Activated T-helper 2 cell treated with anti-CD3 and anti-CD28 coated beads, Interferon-gamma antibody, Interleukin-2, Interleukin-4, amounts not matched to agents 10 μg/mL and 5 μg/mL and 100 μg/mL, durations not matched to agents 14 hours and 24 hours and 36 hours (primary cell): ENCODE data around the gene TEX261. TPM values are rescaled to one million over a fixed set of nuclear protein-coding genes. Genes with fewer than 3 reads are reported as not detected.
"Not testable (repeated sequence)": the region's sequence is repeated elsewhere in the genome, so short reads cannot be mapped to it uniquely, and the experiment has no call there.

Experiments used
- DNase-seq: peaks from one replicate; pipeline ENCODE4 v3.0.0; 2021; ENCODE audit warnings: low spot score
- H3K27ac Mint-ChIP-seq: one replicate; pipeline ENCODE4 v1.8.0; 2021; ENCODE audit warnings: mixed read lengths
- H3K27me3 Mint-ChIP-seq: one replicate; pipeline ENCODE4 v1.8.0; 2021; ENCODE audit warnings: low read depth, mixed read lengths
- H3K36me3 Mint-ChIP-seq: one replicate; pipeline ENCODE4 v1.8.0; 2021; ENCODE audit warnings: low read depth, mixed read lengths
- H3K4me1 Mint-ChIP-seq: one replicate; pipeline ENCODE4 v1.8.0; 2021; ENCODE audit warnings: low read depth, mixed read lengths
- H3K4me3 Mint-ChIP-seq: one replicate; pipeline ENCODE4 v1.8.0; 2021; ENCODE audit warnings: low read depth, mild to moderate bottlenecking, moderate library complexity, mixed read lengths
- H3K9me3 Mint-ChIP-seq: one replicate; pipeline ENCODE4 v1.8.0; 2021; ENCODE audit warnings: mixed read lengths
- intact Hi-C: fragments of 100-400 bp; cut with micrococcal nuclease; formaldehyde crosslinking; loops from one replicate; pipeline ENCODE4 v1.15.1; 2023
- total RNA-seq: library from RNA; stranded (reverse); gene quantifications from 2 replicates; pipeline ENCODE4 v1.2.3, GENCODE V29; 2022

Gene TEX261
- total RNA-seq, 1 donor from 2014 or later = 67.9 TPM

GRCh38 chr2:71005271-71006202 is 10.9 kb upstream of the TEX261 start:
- intact Hi-C loops = no loop called here
- no peak overlapping the region for H3K27ac Mint-ChIP-seq
- peaks cover 5% of the 10 kb centered on the region for H3K4me1 Mint-ChIP-seq
- no peak for DNase-seq
- H3K27me3 Mint-ChIP-seq = peaks cover 5% of the 10 kb centered on the region
- H3K9me3 Mint-ChIP-seq = no peaks in the 10 kb centered on the region
- no peak overlapping the region for H3K4me3 Mint-ChIP-seq
- no peaks in the 10 kb centered on the region for H3K36me3 Mint-ChIP-seq

GRCh38 chr2:71004857-71005256 is 10.2 kb upstream of the TEX261 start:
- Mint-ChIP-seq H3K4me1 (peaks cover 7% of the 10 kb centered on the region), H3K27me3 (peaks cover 1% of the 10 kb centered on the region), H3K27ac (no peak overlapping the region), H3K36me3 (no peaks in the 10 kb centered on the region), H3K9me3 (no peaks in the 10 kb centered on the region), H3K4me3 (no peak overlapping the region)
- intact Hi-C loops = no loop called here
- no peak for DNase-seq

- Mint-ChIP-seq H3K4me3 (no peak overlapping the region), H3K36me3 (no peaks in the 10 kb centered on the region), H3K27me3 (no peaks in the 10 kb centered on the region), H3K27ac (no peak overlapping the region), H3K9me3 (no peaks in the 10 kb centered on the region), H3K4me1 (peaks cover 10% of the 10 kb centered on the region)
- intact Hi-C loops = no loop called here
- DNase-seq = no peak
Observed at GRCh38 chr2:71003966-71004755, 9.5 kb upstream of the TEX261 start.

GRCh38 chr2:71003396-71003795 is 8.7 kb upstream of the TEX261 start:
- H3K27ac Mint-ChIP-seq = no peak overlapping the region
- H3K4me3 Mint-ChIP-seq = no peak overlapping the region
- intact Hi-C loops = no loop called here
- H3K36me3 Mint-ChIP-seq = no peaks in the 10 kb centered on the region
- H3K9me3 Mint-ChIP-seq = no peaks in the 10 kb centered on the region
- no peaks in the 10 kb centered on the region for H3K27me3 Mint-ChIP-seq
- peaks cover 16% of the 10 kb centered on the region for H3K4me1 Mint-ChIP-seq
- DNase-seq = no peak

- Mint-ChIP-seq H3K4me1 (peaks cover 16% of the 10 kb centered on the region), H3K27me3 (no peaks in the 10 kb centered on the region), H3K27ac (no peak overlapping the region), H3K36me3 (no peaks in the 10 kb centered on the region), H3K4me3 (no peak overlapping the region), H3K9me3 (no peaks in the 10 kb centered on the region)
- intact Hi-C loops = loop anchor here (1.0 kb wide), 1 partner anchor 17 kb away; no protein-coding TSS in a partner anchor
- no peak for DNase-seq
Observed at GRCh38 chr2:71001981-71002570, 7.4 kb upstream of the TEX261 start.

- intact Hi-C loops = loop anchor here (1.0 kb wide), 1 partner anchor 16 kb away; no protein-coding TSS in a partner anchor
- Mint-ChIP-seq H3K36me3 (no peaks in the 10 kb centered on the region), H3K4me1 (peaks cover 16% of the 10 kb centered on the region), H3K27ac (no peak overlapping the region), H3K4me3 (no peak overlapping the region), H3K27me3 (no peaks in the 10 kb centered on the region), H3K9me3 (no peaks in the 10 kb centered on the region)
- no peak for DNase-seq
Observed at GRCh38 chr2:71001592-71001927, 6.9 kb upstream of the TEX261 start.

- peak; percentile 71 for DNase-seq
- Mint-ChIP-seq H3K36me3 (no peaks in the 10 kb centered on the region), H3K27ac (peak overlapping the region; percentile 68), H3K4me3 (peak overlapping the region; percentile 70), H3K9me3 (no peaks in the 10 kb centered on the region), H3K4me1 (peaks cover 16% of the 10 kb centered on the region), H3K27me3 (no peaks in the 10 kb centered on the region)
- intact Hi-C loops = loop anchor here (1.0 kb wide), 1 partner anchor 16 kb away; no protein-coding TSS in a partner anchor
Observed at GRCh38 chr2:71000780-71001591, 6.3 kb upstream of the TEX261 start.

GRCh38 chr2:70999931-71000330 is 5.3 kb upstream of the TEX261 start:
- H3K4me3 Mint-ChIP-seq, H3K36me3 Mint-ChIP-seq, H3K27ac Mint-ChIP-seq, DNase-seq, H3K27me3 Mint-ChIP-seq, H3K9me3 Mint-ChIP-seq: not testable (repeated sequence)
- peaks cover 23% of the 10 kb centered on the region for H3K4me1 Mint-ChIP-seq
- intact Hi-C loops = loop anchor here (10.0 kb wide), 2 partner anchors 225 to 705 kb away; partner anchors contain the start of genes PAIP2B and SNRPG

- H3K9me3 Mint-ChIP-seq = no peaks in the 10 kb centered on the region
- intact Hi-C loops = loop anchor here (10.0 kb wide), 2 partner anchors 225 to 705 kb away; partner anchors contain the start of genes PAIP2B and SNRPG
- H3K4me1 Mint-ChIP-seq = peaks cover 23% of the 10 kb centered on the region
- no peaks in the 10 kb centered on the region for H3K27me3 Mint-ChIP-seq
- H3K4me3 Mint-ChIP-seq = no peak overlapping the region
- DNase-seq = no peak
- no peaks in the 10 kb centered on the region for H3K36me3 Mint-ChIP-seq
- H3K27ac Mint-ChIP-seq = no peak overlapping the region
Observed at GRCh38 chr2:70999362-70999761, 4.7 kb upstream of the TEX261 start.

- not testable (repeated sequence) for H3K27me3 Mint-ChIP-seq, DNase-seq, H3K9me3 Mint-ChIP-seq, H3K36me3 Mint-ChIP-seq, H3K27ac Mint-ChIP-seq, H3K4me3 Mint-ChIP-seq
- intact Hi-C loops = loop anchor here (10.0 kb wide), 2 partner anchors 226 to 704 kb away; partner anchors contain the start of genes PAIP2B and SNRPG
- peaks cover 24% of the 10 kb centered on the region for H3K4me1 Mint-ChIP-seq
Observed at GRCh38 chr2:70998885-70999284, 4.2 kb upstream of the TEX261 start.

- Mint-ChIP-seq H3K9me3 (no peaks in the 10 kb centered on the region), H3K27ac (peak overlapping the region; percentile 49), H3K27me3 (no peaks in the 10 kb centered on the region), H3K4me1 (peaks cover 32% of the 10 kb centered on the region), H3K36me3 (peaks cover 22% of the 10 kb centered on the region), H3K4me3 (peak overlapping the region; percentile 82)
- peak; percentile 42 for DNase-seq
- intact Hi-C loops = loop anchor here (2.0 to 10.0 kb wide), 4 partner anchors 19 to 701 kb away; partner anchors contain the start of genes PAIP2B and SNRPG
Observed at GRCh38 chr2:70995426-70995729, 705 bp upstream of the TEX261 start.
